Measurements from ENCODE around the gene TRAF7.

The TRAF7 gene

DNA sequence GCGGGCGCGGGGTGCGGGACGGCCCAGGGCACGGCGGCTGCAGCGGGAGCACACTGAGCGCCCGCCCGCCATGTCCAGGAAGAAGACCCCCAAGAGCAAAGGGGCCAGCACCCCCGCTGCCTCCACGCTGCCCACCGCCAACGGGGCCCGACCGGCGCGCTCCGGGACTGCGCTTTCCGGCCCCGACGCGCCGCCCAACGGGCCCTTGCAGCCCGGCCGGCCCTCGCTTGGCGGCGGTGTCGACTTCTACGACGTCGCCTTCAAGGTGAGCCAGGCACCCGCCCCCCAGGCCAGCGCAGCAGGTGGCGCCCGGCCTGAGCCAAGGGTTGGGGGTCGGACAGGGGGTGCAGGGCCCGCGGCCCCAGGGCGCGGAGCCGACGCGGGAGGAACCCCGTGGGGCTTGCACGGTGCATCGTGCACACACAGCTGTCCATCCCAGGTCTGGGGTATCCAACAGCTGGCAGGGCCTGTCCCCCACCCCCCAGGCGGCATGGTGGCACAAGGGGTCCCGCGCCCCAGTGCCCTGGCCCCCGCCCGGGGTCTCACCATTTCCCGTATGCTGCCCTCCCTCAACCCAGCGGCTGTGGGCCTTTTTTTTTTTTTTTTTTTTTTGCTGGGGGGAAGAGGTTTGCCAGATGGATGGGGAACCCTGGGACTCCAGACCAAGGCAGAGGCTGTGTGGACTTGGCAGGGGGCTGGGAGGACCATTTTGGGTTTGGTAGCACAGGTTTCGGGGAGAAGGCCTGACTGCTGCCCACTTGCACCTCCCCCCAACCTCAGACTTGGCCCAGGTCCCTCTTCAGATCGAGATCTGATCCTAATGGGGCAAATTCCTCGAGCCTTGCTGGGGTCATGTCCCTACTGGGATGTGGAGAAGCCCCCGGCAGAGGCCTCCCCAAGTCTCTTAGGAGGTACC lies 6.6 kb upstream of the TRAF7 start:
- DNase-seq: peak; percentile 38

DNA sequence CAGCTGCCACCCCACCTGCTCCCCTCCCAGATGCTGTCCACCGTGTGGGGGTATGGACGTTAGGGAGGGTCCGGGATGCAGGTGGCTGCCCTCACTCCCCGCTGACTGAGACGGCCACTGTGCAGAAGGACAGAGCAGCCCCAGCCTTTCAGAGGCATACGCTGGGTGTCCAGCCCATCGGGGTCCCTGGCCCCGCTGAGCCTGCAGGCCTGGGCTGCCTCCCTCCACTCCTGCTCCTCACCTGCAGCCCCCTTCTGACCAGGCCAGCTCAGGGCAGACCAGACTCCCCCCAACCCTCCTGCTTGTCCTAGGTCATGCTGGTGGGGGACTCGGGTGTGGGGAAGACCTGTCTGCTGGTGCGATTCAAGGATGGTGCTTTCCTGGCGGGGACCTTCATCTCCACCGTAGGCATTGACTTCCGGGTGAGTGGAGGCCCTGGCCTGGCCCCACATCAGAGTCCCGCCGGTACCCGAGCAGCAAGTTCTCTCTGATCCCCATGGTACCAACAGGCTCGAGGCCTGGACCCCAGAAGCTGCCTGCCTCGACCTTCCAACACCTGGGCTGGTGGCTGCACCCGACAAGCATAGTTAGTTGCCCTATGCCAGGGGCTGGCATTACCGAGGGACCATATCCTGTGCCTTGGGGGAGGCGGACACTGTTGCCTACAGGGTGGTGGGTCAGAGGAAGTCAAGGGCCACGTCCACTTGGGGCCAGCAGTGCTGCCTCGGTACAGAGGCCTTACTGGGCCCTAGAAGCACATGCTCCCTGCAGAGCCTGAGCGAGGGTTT lies 5.8 kb upstream of the TRAF7 start:
- DNase-seq: peak; percentile 46

DNA sequence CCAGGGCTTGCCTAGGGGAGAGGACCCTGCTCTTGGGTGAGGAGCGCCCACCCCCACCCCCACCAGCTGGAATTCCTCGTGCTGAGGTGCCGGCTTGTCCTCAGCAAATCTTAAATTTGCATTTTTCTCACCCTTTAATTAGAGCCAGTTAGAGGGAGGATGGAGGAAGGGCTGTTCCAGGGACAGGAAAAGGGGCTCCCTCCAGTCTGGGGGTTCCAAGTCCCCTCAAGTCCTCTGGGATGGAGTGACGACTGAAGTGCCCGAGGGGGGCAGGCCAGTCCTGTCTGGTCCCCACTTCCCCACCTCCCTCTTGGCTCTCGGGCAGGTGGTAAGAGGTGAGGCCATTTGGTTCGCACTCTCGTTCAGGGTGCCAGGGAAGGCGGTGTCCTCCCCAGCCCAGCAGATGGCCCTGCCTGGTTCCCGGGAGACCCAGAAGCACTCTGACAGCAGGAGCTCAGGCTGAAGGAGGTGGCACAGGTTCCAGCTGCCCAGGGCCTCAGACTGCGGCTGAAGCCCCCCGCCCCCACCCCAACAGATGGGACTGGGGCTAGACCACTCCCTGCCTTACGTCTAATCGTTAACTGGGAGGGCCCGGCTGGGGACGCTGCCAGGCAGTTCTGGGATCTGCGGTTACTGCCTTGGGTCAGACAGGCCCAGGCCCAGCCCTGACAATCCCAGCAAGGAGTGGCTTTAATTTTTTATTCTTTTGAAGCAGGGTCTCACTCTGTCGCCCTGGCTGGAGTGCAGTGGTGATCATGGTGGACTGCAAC lies 5.0 kb upstream of the TRAF7 start:
- DNase-seq: peak; percentile 68

DNA sequence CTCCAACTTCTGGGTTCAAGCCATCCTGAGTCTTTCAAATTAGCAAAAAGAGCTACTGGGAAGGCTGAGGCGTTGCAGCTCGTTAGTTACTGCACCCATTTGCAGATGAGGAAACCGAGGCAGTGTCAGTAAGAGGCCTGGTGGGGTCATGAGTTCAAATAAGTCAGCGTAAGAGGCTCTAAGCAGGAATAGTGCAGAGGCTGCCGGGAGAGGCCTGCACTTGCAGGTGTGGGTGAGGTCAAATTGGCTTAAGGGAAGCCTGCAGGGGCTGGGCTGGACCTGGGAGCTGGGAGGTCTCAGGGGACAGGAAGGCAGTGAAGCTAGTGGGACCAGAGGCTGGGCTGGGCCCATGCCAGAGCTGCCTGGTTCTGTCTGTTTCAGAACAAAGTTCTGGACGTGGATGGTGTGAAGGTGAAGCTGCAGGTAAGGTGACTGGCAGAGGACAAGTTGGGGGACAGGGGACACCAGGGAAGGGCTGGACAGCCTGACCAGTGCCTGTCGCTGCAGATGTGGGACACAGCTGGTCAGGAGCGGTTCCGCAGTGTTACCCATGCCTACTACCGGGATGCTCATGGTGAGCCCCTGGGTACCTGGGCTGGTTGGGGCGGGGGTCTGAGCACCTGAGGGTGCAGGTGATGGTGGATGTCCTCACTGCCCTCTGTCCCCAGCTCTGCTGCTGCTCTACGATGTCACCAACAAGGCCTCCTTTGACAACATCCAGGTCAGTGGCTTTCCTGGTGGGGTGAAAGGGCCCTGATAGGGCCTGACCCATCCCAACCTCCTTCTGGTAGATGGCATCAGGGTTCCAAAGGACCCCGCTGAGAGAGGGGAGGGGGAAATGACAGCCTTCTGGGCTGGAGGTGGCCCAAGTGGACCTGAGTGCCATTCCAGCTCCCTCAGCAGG lies 4.1 kb upstream of the TRAF7 start:
- peak; percentile 27 for DNase-seq

DNA sequence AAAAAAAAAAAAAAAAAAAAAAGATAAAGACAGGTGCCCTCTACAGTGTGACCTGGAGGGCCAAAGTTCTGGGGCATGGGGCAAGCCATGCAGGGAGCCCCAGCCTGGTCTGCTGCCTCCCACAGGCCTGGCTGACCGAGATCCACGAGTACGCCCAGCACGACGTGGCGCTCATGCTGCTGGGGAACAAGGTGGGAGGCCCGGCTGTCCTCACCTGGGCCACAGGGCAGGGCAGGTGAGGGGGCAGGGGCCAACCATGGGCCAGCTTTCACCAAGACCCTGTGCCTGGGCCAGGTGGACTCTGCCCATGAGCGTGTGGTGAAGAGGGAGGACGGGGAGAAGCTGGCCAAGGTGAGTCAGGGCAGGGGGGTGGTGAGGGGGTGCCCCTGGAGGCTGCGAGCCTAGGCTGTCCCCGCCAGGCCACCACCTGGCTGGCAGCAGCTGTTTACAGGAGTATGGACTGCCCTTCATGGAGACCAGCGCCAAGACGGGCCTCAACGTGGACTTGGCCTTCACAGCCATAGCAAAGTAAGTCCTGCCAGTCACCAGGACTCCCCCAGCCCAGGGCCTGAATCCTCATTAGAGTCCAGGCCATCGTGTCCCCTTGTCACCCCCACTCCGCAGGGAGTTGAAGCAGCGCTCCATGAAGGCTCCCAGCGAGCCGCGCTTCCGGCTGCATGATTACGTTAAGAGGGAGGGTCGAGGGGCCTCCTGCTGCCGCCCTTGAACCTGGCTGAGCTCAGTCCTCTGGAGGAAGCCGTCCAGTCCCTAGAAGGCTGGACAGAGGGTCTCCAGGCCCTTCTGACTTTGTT lies 2.7 kb upstream of the TRAF7 start:
- DNase-seq: peak; percentile 43

DNA sequence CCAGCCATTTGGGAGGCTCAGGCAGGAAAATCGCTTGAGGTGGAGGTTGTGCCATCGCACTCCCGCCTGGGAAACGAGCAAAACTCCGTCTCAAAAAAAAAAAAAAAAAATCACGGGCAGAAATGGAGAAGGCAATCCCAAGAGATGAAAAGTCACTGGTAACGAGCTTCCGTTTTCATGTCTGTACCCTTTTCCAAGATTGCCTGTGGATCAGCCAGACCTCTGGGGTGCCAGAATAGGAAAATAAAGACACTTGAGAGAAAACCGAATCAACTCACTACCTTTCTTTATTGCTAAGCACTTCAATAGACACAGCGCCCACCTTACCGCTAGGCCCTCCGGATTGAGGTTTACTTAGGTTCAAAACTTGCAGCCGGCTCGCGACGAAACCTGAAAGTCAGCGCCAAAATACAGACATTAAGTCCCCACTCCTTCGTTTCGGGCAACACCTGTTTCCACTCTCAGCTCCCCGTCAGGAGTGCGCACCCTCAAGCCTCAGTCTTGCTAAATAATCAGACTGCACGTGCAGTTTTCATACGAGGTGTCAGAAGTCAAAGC lies 970 bp upstream of the TRAF7 start:
- DNase-seq: no peak

DNA sequence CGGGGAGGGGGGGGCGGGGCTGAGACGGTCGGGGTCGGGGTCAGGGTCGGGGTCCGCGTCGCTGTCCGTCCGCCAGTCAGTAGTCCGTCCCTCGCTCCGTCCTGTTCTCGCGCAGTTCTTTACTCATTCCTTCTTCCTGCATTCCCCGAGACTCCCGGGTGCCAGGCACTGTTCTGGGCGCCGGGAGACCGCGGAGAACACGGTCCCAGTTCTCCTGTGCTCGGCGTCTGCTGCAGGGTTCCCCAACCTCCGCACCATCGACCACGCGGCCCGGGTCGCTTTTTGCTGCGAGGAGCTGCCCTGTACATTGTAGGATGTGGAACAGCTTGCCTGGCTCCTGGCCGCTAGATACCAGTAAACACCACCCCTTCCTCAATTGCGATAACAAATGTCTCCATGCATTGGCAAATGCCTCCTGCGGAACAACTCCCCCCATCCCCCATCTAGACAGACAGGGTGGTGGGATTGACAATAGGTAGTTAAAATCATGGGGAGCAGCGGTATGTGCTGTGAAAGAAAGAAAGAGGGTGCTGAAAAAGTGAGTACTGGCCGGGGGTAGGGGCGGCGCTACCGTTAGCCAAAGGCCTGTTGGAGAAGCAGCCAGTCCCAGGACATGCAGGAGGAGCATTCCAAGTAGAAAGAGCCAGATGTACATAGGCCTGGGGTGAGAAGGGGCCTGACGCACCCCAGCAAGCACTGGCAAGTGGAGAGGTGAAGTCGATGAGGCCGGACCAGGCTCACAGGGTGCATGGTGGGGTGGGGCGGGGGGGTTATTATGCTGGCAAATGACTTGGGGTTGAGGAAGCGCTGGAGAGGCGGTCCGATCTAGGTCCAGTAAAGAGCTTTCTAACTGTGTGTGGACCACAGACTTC lies 631 bp downstream of the TRAF7 start:
- DNase-seq: peak; percentile 31

DNA sequence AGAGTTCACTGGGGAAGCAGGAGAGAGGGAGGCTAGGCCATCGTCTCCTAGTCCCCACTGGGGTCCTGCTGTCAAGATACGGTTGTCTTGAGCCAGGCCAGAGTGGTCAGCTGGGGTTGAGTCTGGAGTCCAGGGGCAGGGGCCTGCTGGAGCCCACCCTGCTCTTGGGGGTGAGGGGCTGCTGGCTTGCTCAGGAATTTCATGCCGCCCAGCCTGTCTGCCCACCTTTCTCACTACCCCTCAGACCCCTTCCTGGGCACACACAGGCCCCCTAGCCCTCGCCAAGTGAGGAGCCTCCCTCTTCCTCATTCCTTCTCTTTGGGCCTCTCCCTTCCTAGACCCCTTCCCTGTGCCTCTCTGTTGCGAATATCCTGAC lies 1.3 kb downstream of the TRAF7 start:
- no peak for DNase-seq

DNA sequence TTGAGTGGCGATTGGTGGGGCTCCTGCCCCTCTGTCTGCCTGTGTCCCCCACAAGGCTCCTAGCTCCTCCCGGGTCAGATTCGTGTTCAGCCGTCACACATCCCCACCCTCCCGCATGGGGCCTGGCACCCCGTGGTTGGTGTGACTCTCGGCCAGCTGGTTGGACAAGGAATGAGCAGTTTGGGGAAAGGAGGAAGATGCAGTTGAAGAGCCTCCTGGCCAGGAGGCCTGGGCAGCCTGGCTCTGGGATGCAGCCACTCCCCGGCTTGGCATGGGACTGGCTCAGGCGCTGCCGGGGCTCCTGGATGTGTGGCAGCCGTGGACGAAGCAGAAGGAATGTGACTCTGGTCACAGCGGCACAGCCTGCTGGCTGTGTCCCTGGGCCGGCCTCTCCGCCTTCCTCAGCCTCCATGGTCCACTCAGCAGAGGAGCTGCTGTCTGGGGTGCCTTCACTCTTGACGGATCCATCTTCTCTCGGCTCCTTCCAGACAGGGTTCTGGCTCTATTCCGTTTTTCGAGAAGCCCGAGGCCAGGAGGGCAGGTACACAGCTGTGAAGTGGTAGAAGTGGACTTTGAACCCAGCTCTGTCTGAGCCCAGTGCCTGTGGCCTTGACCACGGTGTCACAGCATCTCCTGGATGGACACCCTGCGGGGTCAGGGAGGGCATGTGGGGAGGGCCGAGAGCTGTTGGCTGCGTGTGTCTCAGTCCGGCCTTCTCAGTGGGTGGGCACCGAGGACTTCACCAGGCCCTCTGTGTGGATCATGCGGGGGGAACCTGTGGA lies 2.1 kb downstream of the TRAF7 start:
- DNase-seq: no peak

DNA sequence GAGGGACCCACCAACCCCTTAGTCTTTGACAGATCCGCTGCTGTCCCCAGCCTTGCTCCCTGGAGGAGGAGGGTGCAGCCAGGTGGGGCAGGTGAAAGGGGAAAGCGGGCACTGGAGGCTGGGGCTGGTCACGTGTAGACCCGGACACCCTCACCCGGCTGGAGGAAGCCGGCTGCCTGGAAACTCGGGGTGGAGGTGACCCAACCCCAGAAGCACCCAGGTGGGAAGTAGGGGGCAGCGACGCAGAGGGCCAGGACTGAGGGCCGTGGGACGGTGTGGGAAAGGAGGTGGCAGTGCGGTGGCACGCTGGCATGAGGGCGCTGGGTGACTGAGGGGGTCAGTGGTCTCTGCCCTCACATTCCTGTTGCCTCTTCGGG lies 2.7 kb downstream of the TRAF7 start:
- DNase-seq: no peak

DNA sequence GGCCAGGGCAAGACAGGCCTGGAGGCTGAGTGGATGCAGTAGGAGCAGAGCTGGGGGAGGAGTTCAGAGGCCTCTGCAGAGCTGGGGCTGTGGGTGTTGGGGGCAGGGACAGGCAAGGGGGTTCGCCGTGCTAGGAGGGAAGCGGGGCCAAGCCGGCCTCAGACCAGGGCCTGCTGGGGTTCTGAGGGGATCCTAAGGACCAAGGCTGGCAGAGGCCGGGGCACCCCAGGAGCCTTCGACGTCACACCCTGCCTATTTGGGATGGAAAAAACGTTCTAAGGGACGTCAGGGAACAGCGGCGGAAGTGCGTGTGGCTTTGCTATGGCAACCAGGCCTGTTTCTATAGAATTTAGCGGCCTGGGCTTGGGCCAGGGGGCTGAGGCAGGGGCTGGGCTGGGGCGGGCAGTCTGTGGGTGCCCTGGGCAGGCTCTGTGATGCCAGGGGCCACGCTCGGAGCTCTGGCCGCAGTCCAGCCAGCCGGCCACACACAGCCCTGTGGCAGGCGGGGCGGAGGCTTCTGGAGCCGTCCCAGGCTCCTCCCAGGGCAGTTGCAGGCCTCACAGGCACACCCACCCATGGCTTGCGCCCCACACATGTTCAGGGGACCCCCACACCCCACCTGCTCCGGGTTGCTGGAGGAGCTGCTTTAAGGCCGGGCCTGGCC lies 3.7 kb downstream of the TRAF7 start:
- no peak for DNase-seq

DNA sequence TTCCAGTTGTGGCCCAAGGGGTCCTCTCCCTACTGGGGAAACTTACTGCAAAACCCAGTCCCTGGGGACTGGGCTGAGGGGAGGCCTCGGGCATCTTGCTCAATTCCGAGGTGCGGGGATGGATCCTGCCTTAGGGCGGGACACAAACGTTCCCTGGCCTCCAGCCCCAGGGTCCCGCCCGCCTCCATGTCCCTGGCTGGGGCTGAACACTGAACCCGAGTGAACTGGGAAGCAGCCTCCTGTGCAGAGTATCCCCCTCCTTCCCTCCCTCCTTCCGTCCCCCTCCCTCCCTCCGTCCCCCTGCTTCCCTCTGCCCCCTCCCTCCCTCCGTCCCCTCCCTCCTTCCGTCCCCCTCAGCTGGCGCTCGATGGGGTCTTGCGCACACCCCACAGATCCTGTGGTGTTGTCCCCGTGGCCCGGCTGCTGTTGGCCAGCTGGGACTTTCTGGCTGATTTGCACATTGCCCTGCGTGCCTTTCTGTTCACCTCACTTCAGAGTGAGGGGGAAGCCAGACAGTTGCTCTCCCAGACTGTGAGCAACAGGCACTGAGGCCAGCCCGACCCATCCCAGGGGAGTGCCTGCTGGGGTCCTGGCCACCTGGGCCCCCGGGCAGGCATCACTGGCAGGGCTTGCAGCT lies 5.5 kb downstream of the TRAF7 start:
- no peak for DNase-seq

DNA sequence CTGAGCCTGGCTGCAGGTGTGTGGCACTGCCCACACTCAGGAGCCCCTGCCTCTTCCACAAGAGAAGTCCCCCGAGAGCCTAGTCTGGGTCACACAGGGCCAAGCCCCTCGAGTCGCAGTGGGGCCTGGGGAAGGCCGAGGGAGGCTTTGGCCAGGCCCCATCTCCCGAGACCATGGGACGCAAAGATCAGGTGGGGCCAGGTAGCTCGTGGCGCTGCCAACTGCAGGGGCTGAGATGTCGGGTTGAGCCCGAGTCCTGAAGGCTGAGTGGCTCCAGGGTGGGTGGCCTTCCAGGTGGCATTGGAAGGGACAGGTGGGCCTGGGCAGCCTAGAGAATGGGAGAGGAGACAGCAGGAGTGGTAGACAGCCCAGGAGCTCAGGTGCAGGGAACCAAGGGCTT lies 6.3 kb downstream of the TRAF7 start:
- no peak for DNase-seq

DNA sequence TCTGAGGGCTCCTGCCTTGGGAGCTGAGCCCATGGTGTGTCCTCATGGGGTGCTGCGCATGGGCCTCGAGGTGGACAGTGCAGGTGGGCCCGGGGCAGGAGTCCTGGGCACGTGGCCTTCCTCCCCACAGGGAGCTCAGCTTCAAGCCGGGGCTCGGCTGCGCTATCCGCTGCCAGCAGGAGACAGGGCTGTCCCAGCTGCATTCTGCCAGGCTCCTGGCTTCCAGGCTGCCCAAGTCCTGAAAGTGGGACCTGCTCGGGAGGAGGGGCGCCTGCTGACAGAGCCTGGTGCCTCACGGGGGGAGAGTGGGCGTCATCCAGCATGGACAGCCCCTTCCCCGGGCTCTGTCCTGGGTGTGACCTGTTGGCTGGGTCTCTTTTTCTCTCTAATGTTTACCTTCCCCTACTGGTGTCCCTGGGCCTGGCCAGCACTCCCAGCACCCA lies 7.1 kb downstream of the TRAF7 start:
- no peak for DNase-seq

DNA sequence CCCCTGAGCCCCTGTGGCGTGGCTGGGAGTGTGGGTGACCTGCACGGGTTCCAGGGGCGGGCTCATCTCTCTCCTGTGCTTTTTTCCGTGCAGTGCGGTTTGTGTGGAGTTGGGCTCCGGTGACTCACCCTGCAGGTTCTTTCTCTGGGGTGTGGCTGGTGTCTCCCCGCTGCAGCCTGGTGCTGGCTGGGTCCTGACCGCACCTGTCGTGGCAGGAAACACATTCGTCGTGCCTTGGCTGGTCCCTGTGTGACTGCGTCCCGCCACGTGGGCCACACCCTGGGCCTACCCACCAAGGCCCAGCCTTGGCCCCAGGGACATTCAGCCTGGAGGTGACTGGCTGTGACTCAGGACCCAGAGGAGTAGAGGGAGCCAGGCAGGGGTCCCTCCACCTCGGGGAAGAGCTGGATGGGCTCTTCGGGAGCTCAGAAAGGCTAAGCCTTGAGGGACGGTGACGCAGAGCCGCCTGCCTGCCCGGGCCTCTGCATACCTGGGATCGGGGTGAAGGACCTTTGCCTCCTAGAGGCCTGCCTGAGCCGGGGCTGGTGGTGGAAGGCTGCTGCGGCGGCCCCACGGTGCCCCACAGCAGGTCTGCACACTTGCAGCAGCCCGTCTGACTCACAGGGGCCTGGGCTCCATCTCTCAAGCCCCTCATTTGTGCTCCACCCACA lies 7.8 kb downstream of the TRAF7 start:
- DNase-seq: no peak

DNA sequence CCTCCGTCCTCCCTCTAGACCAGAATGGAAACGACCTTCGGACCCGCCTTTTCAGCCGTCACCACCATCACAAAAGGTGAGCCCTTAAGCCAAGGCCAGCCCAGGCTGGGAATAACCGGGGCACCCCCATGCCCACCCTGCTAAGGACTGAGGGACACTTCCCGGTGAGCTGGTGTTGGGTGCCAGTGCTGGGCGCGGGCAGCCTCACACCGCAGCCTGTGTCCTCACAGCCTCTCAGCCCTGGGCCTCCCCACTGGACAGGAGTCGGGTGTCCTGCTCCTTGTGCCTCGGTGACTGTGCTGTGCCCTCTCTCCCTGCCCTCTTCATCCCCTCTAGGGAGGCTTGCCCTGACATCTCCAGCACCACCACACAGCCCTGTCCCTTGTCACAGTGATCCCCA lies 10.3 kb downstream of the TRAF7 start:
- no peak for DNase-seq

DNA sequence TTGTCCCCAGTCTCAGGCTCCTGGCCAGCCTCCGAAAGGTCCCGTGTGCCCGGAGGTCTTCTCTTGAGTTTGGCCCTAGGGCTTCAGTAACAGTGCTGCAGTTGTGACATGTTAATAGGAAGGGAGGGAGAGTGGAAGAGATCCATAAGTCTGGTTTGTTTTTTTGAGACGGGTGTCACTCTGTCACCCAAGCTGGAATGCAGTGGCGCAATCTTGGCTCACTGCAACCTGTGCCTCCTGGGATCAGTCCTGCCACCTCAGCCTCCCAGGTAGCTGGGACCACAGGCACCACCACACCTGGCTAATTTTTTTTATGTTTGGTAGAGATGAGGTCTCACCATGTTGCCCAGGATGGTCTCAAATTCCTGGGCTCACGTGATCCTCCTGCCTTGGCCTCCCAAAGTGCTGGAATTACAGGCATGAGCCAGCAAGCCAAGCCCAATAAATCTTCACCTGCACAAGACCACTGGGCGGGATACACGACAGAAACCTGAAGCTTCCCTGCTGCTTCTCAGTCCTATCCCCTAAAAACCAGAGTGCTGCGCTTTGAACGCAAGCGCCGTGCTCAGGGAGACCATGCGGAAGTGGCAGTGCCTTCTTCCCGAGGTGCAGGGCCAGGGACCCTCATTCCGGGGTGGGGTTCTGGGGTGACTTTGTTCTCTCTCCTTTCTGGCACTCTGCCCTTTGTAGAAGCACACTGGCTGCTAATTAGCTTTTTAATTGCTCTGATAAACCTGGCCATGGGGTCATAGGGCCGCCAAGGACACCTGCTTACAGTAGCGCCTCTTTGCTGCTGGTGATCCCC lies 10.9 kb downstream of the TRAF7 start:
- DNase-seq: no peak

All from hematopoietic multipotent progenitor cell treated with erythropoietin and hydrocortisone succinate and interleukin-3 and kit ligand, for 8 days (in vitro differentiated cells).